Cerebellar nuclear complex (tissue), 1 donor: ENCODE data around the gene FAM53A.
A peak's percentile ranks its signal among the peaks of the same experiment; 100 is the strongest.
"Not testable (repeated sequence)": the region's sequence is repeated elsewhere in the genome, so short reads cannot be mapped to it uniquely, and the experiment has no call there.

Experiments
- DNase-seq, 2 experiments: peaks; one replicate each; lab custom pipeline; 2025; lab: John Stamatoyannopoulos, UW

FAM53A gene

GRCh38 chr4:1685235-1686150 is 1.4 kb upstream of the FAM53A start:
- no peak for DNase-seq

- DNase-seq, result peak in 1 of 2 experiments; percentile 57
Measured at GRCh38 chr4:1684506-1685234, 557 bp upstream of the FAM53A start.

DNA sequence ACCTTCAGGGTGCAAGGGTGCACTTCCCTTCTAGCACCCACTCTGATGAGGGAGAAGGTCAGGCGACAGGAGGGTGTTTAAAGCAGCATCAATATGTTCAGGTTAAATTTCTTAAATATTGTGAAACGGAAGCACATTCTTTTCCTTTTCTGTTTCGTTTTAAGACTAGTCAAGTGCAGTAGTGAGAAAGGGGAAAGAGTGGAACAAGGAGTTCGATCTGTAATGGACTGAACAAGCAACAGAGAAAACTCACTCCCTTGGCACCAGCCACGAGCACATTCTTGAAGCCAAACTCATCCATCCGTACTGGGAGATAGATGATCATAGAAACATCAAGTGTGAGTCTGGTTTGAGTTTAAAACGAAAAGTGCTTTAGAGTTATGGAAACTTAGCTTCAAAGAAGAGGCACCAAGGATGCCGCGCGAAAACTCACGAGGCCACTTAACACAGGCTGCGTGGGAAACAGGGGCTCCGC is 815 bp downstream of the FAM53A start:
- no peak for DNase-seq

DNA sequence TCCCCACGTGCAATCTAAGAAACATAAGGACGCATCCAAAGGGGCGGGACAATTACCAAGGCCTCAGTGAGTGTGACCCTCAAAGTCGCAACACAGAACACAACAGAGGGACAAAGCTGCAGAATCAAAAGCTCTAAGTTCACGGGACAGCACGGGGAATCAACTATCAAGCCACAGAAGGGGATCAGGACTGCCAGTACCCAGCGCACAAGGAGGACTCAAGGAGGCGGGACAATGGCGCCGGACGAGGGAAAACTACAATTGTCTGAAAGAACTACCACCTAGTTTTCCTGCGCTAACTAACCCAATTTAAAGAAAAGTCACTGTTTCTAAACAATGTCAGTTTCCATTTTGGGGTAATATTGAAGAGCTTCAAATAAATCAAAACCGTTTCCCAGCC is 1.3 kb downstream of the FAM53A start:
- DNase-seq, result no peak

DNA sequence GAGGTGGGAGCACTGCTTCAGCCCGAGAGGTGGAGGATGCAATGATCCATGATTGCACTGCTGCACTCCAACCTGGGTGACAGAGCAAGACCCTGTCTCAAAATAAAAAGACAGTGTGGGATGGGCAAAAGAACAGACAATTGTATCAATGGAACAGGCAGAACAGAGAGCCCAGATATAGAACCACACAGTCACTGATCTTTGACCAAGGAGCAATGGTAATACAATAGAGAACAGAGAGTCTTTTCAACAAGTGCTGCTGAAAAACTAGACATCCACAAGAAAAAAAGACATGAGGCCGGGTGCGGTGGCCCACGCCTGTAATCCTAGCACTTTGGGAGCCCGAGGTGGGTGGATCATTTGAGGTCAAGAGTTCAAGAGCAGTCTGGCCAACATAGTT is 5.9 kb downstream of the FAM53A start:
- no peak for DNase-seq

DNA sequence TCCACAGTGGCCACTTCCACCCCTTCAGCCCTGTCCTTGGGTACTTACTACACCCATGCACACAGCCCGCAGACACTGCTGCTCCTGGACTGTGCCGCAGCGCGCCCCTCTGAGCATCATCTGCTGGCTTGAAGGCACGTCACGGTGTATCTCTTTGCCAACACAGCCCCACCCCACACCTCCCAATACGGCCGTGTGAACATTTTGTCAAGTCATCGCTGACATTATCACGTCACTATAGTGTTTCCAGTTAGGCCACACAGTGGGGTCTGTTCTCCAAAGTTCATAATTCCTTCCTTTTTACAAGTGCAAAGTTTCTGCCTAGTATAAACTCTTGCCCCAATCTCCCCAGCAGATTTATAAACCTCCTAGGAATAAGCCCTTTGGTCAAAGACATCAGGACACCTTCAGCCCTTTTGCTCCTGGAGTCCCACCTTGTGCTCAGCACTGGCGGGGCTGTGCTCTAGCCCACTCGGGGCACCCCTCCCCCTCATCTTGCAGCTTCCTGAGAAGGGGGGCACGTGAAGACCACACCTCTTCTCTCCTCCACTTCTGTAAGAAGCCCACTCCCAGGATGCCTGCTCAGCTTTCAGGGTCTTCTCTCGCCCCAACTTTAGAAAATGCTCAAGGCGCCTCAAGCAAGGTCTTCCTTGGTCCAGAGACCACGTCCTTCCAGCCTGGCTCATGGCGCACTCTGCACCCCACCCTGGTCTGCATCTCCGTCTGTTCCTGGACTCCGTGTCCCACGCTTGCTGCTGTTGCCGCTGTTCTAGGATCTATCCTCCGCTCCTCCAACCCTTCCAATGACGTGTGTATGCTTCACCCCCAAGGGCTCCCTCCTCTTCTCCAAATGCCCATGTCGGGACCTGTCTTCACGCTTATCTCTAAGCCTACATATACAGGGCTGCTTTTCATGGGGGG is 7.2 kb downstream of the FAM53A start:
- DNase-seq, result no peak

GRCh38 chr4:1675802-1676137 is 8.3 kb downstream of the FAM53A start:
- DNase-seq, result no peak

DNA sequence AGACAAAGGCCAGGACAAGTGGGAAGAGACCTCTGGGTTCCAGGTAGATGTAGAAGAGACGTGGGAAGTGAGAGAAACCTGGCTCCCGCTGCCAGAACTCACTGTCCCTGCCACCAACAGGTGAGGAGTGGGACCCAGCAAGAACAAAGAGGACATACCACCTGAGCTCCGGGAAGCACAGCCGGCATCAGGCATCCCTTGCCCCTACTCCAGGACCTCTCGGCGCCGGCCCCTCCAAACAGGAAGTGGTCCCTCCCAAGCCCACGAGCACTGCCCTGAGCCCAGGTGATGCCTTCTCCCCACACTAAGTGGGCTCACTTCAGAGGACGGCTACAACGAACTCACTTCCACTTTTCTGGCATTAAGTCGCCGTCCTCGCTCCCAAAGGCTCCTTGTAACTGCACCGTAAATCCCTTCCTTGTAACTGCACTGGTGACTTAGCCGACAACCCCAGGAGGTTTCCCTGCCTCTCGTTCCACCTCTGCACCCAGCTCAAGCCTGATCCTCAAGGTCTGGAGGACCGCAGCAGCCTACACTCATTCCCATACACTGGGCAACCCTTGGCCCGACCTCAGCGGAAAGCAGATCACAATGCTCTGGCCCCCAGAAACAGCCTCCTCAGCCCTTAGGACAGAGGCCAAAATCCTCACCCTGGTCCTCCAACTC is 8.8 kb downstream of the FAM53A start:
- no peak for DNase-seq

GRCh38 chr4:1674682-1675081 is 9.4 kb downstream of the FAM53A start:
- no peak for DNase-seq

DNA sequence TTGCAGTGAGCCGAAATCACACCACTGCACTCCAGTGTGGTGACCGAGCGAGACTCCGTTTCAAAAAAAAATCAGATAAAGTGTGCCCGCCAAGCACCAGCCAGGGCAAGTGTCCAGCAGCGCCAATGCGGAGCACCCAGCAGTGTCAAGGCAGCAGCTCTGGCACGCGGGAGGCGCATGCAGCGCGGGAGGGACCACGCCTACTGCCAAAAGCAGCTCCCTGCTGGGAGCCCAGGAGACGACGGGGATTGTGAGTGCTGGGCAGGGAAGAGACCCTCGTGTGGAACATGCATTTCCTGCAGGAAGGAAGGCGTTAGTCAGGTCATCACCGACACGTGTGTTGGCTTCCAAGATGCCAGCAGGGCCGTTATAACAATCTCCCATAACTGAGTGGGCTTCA is 10.4 kb downstream of the FAM53A start:
- DNase-seq, result no peak

- DNase-seq, result not testable (repeated sequence)
Measured at GRCh38 chr4:1671011-1671410, 13.1 kb downstream of the FAM53A start.

DNA sequence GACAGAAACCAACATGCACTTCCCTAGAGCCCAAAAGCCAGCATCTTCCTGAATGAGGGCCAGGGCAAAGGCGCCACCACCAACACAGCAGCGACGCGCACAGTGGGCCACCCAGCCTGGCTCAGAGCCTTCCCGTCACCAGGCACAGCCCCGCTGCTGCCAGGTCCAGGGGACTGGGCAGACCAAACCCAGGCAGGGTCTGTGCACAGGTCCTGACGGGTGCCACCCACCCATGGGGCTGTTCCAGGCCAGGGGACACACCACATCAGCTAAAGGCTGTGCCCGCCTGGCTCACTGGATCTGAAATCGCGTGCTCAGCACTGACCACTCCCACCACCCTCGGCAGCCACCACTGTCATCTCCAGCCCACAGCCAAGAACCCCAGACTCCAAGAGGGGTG is 13.8 kb downstream of the FAM53A start:
- DNase-seq, result no peak

- no peak for DNase-seq
Measured at GRCh38 chr4:1669850-1670249, 14.3 kb downstream of the FAM53A start.

DNA sequence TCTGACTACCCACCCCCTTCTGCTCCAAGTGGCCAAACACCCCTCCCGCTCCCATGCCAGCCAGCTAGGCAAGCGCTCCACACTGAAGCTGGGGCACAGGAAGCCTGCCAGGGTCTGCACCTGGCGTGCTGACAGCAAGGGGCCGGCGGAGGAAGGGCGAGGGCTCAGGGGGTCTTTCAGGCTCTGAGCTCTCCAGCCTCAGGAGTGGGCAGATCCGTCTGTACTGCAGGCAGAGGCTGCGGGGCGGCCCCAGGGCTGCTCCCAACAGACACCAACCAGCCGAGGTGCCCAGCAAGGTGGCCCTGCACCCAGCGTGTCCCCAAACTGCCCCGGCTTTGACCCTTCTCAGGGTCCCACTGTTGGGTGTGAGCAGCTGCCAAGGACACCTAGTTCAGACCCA is 14.8 kb downstream of the FAM53A start:
- DNase-seq, result no peak

- no peak for DNase-seq
Measured at GRCh38 chr4:1668488-1668840, 15.6 kb downstream of the FAM53A start.

DNA sequence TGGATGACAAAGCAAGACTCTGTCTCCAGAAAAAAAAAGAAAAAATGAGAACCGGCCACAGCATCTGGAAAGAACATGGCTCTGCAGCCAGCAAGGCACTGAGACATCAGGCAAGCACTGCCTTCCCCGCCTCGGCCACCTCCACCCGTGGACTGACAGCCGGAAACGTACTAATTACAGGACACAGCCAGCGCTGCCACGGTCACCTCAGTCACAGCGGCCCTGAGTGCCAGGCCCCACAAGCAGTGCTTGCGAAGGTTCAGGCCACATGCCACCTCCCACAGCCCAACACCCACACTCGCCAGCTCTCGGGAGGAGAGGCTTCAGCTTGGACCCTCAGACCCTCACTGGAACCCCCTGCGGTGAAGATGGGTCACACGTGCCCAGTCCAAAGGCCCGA is 16.8 kb downstream of the FAM53A start:
- DNase-seq, result no peak

GRCh38 chr4:1666391-1666790 is 17.7 kb downstream of the FAM53A start:
- DNase-seq, result peak; percentile 32 to 74

GRCh38 chr4:1664141-1664540 is 20.0 kb downstream of the FAM53A start:
- DNase-seq, result no peak

GRCh38 chr4:1663549-1663948 is 20.6 kb downstream of the FAM53A start:
- no peak for DNase-seq

DNA sequence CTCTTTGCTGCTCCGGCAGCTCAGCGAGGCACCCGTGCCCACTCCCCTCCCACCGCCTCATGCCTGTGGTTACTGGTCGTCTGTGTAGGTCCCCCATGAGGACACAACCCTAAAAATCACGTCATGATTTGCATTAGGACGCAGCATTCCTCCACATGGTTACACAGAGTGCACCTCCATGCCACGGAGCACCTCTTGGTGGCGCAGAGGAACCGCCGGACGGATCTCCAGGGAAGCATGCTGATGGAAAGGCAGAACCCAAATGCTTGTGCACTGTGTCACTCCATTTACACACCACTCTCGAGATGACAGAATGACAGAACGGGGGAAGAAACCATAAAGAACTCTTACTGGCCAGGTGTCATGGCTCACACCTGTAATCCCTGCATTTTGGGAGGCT is 22.4 kb downstream of the FAM53A start:
- DNase-seq, result no peak

GRCh38 chr4:1660948-1661677 is 23.0 kb downstream of the FAM53A start:
- no peak for DNase-seq
